Activated B cell treated with CpG ODN at 0.5 μM for 24 hours (primary cell): ENCODE measurements around the gene CRIP3. TPM values are rescaled to one million over a fixed set of nuclear protein-coding genes. Genes with fewer than 3 reads are reported as not detected.

ENCODE experiments used
- ATAC-seq: fragments of 200-7000 bp; cut with Tn5 transposase; one replicate; pipeline ENCODE4 v1.10.0; 2021; ENCODE audit warnings: low read depth, mild to moderate bottlenecking, moderate library complexity
- CTCF ChIA-PET: fragments of 350-600 bp; sonication (Branson Sonifier 250); formaldehyde crosslinking; loops from one replicate; lab custom pipeline; 2021; ENCODE audit warnings: antibody characterized with exemption; lab: Charles Lee
- POLR2A ChIA-PET: fragments of 350-600 bp; sonication (Branson Sonifier 250); formaldehyde crosslinking; loops from one replicate; lab custom pipeline; 2021; ENCODE audit warnings: antibody characterized with exemption; lab: Charles Lee
- DNase-seq: peaks from one replicate; pipeline ENCODE4 v3.0.0; 2022
- H3K27ac Mint-ChIP-seq: one replicate; pipeline ENCODE4 v1.8.0; 2020; ENCODE audit warnings: mixed read lengths
- H3K27me3 Mint-ChIP-seq: one replicate; pipeline ENCODE4 v1.8.0; 2021; ENCODE audit warnings: mixed read lengths
- H3K36me3 Mint-ChIP-seq: one replicate; pipeline ENCODE4 v1.8.0; 2021; ENCODE audit warnings: low read depth, mixed read lengths
- H3K4me1 Mint-ChIP-seq: one replicate; pipeline ENCODE4 v1.8.0; 2021; ENCODE audit warnings: mixed read lengths
- H3K4me3 Mint-ChIP-seq: one replicate; pipeline ENCODE4 v1.8.0; 2020; ENCODE audit warnings: mild to moderate bottlenecking, mixed read lengths
- H3K9me3 Mint-ChIP-seq: one replicate; pipeline ENCODE4 v1.8.0; 2020; ENCODE audit warnings: mixed read lengths
- CTCF ChIP-seq: fragments of 200-600 bp; IDR thresholded peaks from one replicate; pipeline ENCODE4 v1.8.0; 2022; ENCODE audit warnings: antibody characterized with exemption, mild to moderate bottlenecking
- intact Hi-C: fragments of 100-400 bp; cut with micrococcal nuclease; formaldehyde crosslinking; loops from one replicate; pipeline ENCODE4 v1.15.1; 2024
- total RNA-seq: library from RNA; stranded (reverse); gene quantifications from 2 replicates; pipeline ENCODE4 v1.2.3, GENCODE V29; 2022

The CRIP3 gene
- total RNA-seq, 1 donor from 2014 or later, result 49.9 TPM

GRCh38 chr6:43258807-43259686 is 49.6 kb downstream of the CRIP3 start:
- ChIA-PET POLR2A (no interaction called here), CTCF (interaction anchor here (2.1 kb wide), 1 partner anchor 97 kb away, joined by 6 read pairs; no protein-coding TSS in a partner anchor)
- Mint-ChIP-seq H3K27ac (no peak overlapping the region), H3K4me1 (peaks cover 7% of the 10 kb centered on the region), H3K9me3 (no peaks in the 10 kb centered on the region), H3K36me3 (no peaks in the 10 kb centered on the region), H3K4me3 (no peak overlapping the region), H3K27me3 (peaks cover 5% of the 10 kb centered on the region)
- ATAC-seq (no peak), DNase-seq (no peak)
- intact Hi-C loops, result no loop called here
- TF ChIP-seq CTCF, result no peak

- intact Hi-C loops, result no loop called here
- ChIA-PET CTCF (no interaction called here), POLR2A (no interaction called here)
- Mint-ChIP-seq H3K36me3 (no peaks in the 10 kb centered on the region), H3K4me1 (peaks cover 1% of the 10 kb centered on the region), H3K27me3 (peaks cover 14% of the 10 kb centered on the region), H3K9me3 (no peaks in the 10 kb centered on the region), H3K27ac (no peak overlapping the region), H3K4me3 (no peak overlapping the region)
- ATAC-seq (no peak), DNase-seq (no peak)
- TF ChIP-seq CTCF, result no peak
These were observed 50.4 kb downstream of the CRIP3 start for GRCh38 chr6:43258180-43258579.

- Mint-ChIP-seq H3K27me3 (peaks cover 20% of the 10 kb centered on the region), H3K27ac (no peak overlapping the region), H3K4me3 (no peak overlapping the region), H3K4me1 (peaks cover 1% of the 10 kb centered on the region), H3K36me3 (no peaks in the 10 kb centered on the region), H3K9me3 (no peaks in the 10 kb centered on the region)
- no peak for TF ChIP-seq CTCF
- POLR2A ChIA-PET, result no interaction called here
- intact Hi-C loops, result no loop called here
- ATAC-seq (no peak), DNase-seq (no peak)
- CTCF ChIA-PET, result no interaction called here
These were observed 51.1 kb downstream of the CRIP3 start for GRCh38 chr6:43257367-43258145.

GRCh38 chr6:43256670-43257366 is 51.8 kb downstream of the CRIP3 start:
- Mint-ChIP-seq H3K27ac (no peak overlapping the region), H3K27me3 (peaks cover 26% of the 10 kb centered on the region), H3K4me3 (no peak overlapping the region), H3K4me1 (peaks cover 1% of the 10 kb centered on the region), H3K9me3 (no peaks in the 10 kb centered on the region), H3K36me3 (no peaks in the 10 kb centered on the region)
- POLR2A ChIA-PET, result interaction anchor here (1.3 kb wide), 1 partner anchor 34 kb away, joined by 3 read pairs; no protein-coding TSS in a partner anchor
- DNase-seq, result no peak
- intact Hi-C loops, result no loop called here
- no peak for ATAC-seq
- TF ChIP-seq CTCF, result no peak
- CTCF ChIA-PET, result no interaction called here

Other genes with a start within 250 kb of the CRIP3 start
- gene MRPL2, start 249.4 kb downstream of the CRIP3 start, total RNA-seq, result 43.9 and 47.8 TPM in 2 replicates
- 17.0 and 19.8 TPM in 2 replicates for gene KLC4, start 249.2 kb downstream of the CRIP3 start, total RNA-seq
- gene PTK7, start 232.5 kb downstream of the CRIP3 start, total RNA-seq, result 0.66 and 0.82 TPM in 2 replicates
- gene SRF, start 137.6 kb downstream of the CRIP3 start, total RNA-seq, result 35.9 and 37.8 TPM in 2 replicates
- 69.2 and 70.8 TPM in 2 replicates for gene CUL9, start 126.6 kb downstream of the CRIP3 start, total RNA-seq
- 56.7 and 57.5 TPM in 2 replicates for gene DNPH1, start 79.3 kb downstream of the CRIP3 start, total RNA-seq
- gene TTBK1, start 65.3 kb downstream of the CRIP3 start, total RNA-seq, result 0.02 and 0.13 TPM in 2 replicates
- gene SLC22A7, start 10.6 kb downstream of the CRIP3 start, total RNA-seq, result not detected in 2 replicates
- gene ZNF318, start 60.8 kb upstream of the CRIP3 start, total RNA-seq, result 135 and 159 TPM in 2 replicates
- 59.5 and 74.6 TPM in 2 replicates for gene ABCC10, start 118.7 kb upstream of the CRIP3 start, total RNA-seq
- 1.4 TPM in 2 replicates for gene DLK2, start 146.7 kb upstream of the CRIP3 start, total RNA-seq
- gene TJAP1, start 168.7 kb upstream of the CRIP3 start, total RNA-seq, result 36.0 and 45.3 TPM in 2 replicates
- 0.31 and 0.34 TPM in 2 replicates for gene LRRC73, start 201.5 kb upstream of the CRIP3 start, total RNA-seq
- gene YIPF3, start 208.1 kb upstream of the CRIP3 start, total RNA-seq, result 51.7 and 59.1 TPM in 2 replicates
- gene POLR1C, start 208.3 kb upstream of the CRIP3 start, total RNA-seq, result 67.7 and 75.6 TPM in 2 replicates